IMR-90 (cell line): ENCODE results near the gene CRABP1. TPM values are rescaled to one million over a fixed set of nuclear protein-coding genes. Genes with fewer than 3 reads are reported as not detected.

ENCODE experiments used
- ATAC-seq: fragments of 200-7000 bp; cut with Tn5 transposase; 2 replicates; pipeline ENCODE4 v1.9.1; 2020; ENCODE audit warnings: low read depth, mild to moderate bottlenecking, moderate library complexity
- BruUV-seq: library from RNA; stranded (reverse); fragments of 400-500 nt; replicated peaks from 2 replicates; lab custom pipeline; 2021; lab: Mats Ljungman, UMichigan
- CTCF ChIA-PET: fragments of 300-600 bp; formaldehyde crosslinking; extraction: SDS; loops from one replicate; lab custom pipeline; 2021; ENCODE audit warnings: antibody characterized with exemption; lab: Yijun Ruan, JAX
- POLR2A ChIA-PET: fragments of 300-600 bp; sonication (Branson Sonifier 250); formaldehyde crosslinking; loops from one replicate; lab custom pipeline; 2022; ENCODE audit warnings: antibody characterized with exemption; ENCODE audit not compliant: unreplicated experiment; lab: Charles Lee
- DNase-seq: peaks from one replicate; pipeline ENCODE4 v3.0.0; 2013
- H2AFZ ChIP-seq: replicated peaks from 2 replicates; pipeline ENCODE3; 2013; ENCODE audit warnings: low read length, mild to moderate bottlenecking; ENCODE audit not compliant: poor library complexity
- H2AK5ac ChIP-seq: 2 replicates; pipeline ENCODE4 v1.6.1; 2013; ENCODE audit warnings: low read depth, low read length, inconsistent platforms
- H2AK9ac ChIP-seq: replicated peaks from 2 replicates; pipeline ENCODE3; 2013; ENCODE audit warnings: mild to moderate bottlenecking, low read depth, low read length, moderate library complexity; ENCODE audit not compliant: poor library complexity
- H2BK120ac ChIP-seq: 2 replicates; pipeline ENCODE4 v1.6.1; 2013; ENCODE audit warnings: low read depth, low read length, inconsistent platforms
- H2BK15ac ChIP-seq: 3 replicates; pipeline ENCODE4 v1.6.1; 2013; ENCODE audit warnings: low read depth, low read length, inconsistent platforms
- H2BK20ac ChIP-seq: 2 replicates; pipeline ENCODE4 v1.6.1; 2013; ENCODE audit warnings: low read depth, mild to moderate bottlenecking, inconsistent platforms, low read length, moderate library complexity
- H2BK5ac ChIP-seq: 2 replicates; pipeline ENCODE4 v1.6.1; 2013; ENCODE audit warnings: mild to moderate bottlenecking, low read depth, low read length, inconsistent platforms; ENCODE audit not compliant: poor library complexity, severe bottlenecking
- H3K14ac ChIP-seq: replicated peaks from 2 replicates; pipeline ENCODE4 v1.6.1; 2013; ENCODE audit warnings: low read depth, low read length, inconsistent platforms
- H3K18ac ChIP-seq: 2 replicates; pipeline ENCODE4 v1.6.1; 2013; ENCODE audit warnings: low read depth, low read length, control low read depth
- H3K23ac ChIP-seq: 2 replicates; pipeline ENCODE4 v1.6.1; 2013; ENCODE audit warnings: low read depth, low read length, inconsistent platforms
- H3K27ac ChIP-seq: 2 replicates; pipeline ENCODE4 v1.5.1; 2013; ENCODE audit warnings: mild to moderate bottlenecking, control low read depth, low read length; ENCODE audit not compliant: insufficient read depth
- H3K27me3 ChIP-seq: 2 replicates; pipeline ENCODE4 v1.6.1; 2013; ENCODE audit warnings: low read length; ENCODE audit not compliant: control insufficient read depth, insufficient read depth
- H3K36me3 ChIP-seq: 2 replicates; pipeline ENCODE4 v1.6.1; 2013; ENCODE audit warnings: low read length, mixed read lengths; ENCODE audit not compliant: control insufficient read depth, insufficient read depth
- H3K4ac ChIP-seq: 2 replicates; pipeline ENCODE4 v1.6.1; 2013; ENCODE audit warnings: low read depth, low read length, inconsistent platforms
- H3K4me1 ChIP-seq: 2 replicates; pipeline ENCODE4 v1.6.1; 2013; ENCODE audit warnings: low read length, mixed read lengths; ENCODE audit not compliant: control insufficient read depth, insufficient read depth
- H3K4me2 ChIP-seq: 2 replicates; pipeline ENCODE4 v1.6.1; 2013; ENCODE audit warnings: low read depth, mild to moderate bottlenecking, control low read depth, low read length, moderate library complexity
- H3K4me3 ChIP-seq: 2 replicates; pipeline ENCODE4 v1.5.1; 2013; ENCODE audit warnings: low read depth, mild to moderate bottlenecking, control low read depth, low read length, moderate library complexity; ENCODE audit not compliant: insufficient read depth
- H3K56ac ChIP-seq: 2 replicates; pipeline ENCODE4 v1.6.1; 2013; ENCODE audit warnings: low read length, inconsistent platforms; ENCODE audit not compliant: insufficient read depth; ENCODE audit errors: extremely low read depth
- H3K79me1 ChIP-seq, 2 experiments: 2 replicates each; pipeline ENCODE4 v1.6.1; 2013; ENCODE audit warnings: low read length in 2 of 2, inconsistent platforms in 1 of 2, low read depth in 1 of 2
- H3K9ac ChIP-seq: 2 replicates; pipeline ENCODE4 v1.6.1; 2013; ENCODE audit warnings: low read depth, low read length, control low read depth
- H3K9me1 ChIP-seq: 2 replicates; pipeline ENCODE4 v1.6.1; 2013; ENCODE audit warnings: low read length, inconsistent platforms; ENCODE audit not compliant: insufficient read depth
- H3K9me3 ChIP-seq: 2 replicates; pipeline ENCODE4 v1.6.1; 2013; ENCODE audit warnings: low read length; ENCODE audit not compliant: control insufficient read depth, insufficient read depth
- H4K20me1 ChIP-seq: 2 replicates; pipeline ENCODE4 v1.6.1; 2013; ENCODE audit warnings: low read length, inconsistent platforms; ENCODE audit not compliant: insufficient read depth
- H4K5ac ChIP-seq: 2 replicates; pipeline ENCODE4 v1.6.1; 2013; ENCODE audit warnings: mild to moderate bottlenecking, low read depth, low read length, control low read depth
- H4K8ac ChIP-seq, 2 experiments: 2 replicates each; pipeline ENCODE4 v1.6.1; 2013; ENCODE audit warnings: low read depth in 2 of 2, low read length in 2 of 2, control low read depth in 1 of 2, inconsistent platforms in 1 of 2
- H4K91ac ChIP-seq: 2 replicates; pipeline ENCODE4 v1.6.1; 2013; ENCODE audit warnings: low read depth, low read length, inconsistent platforms; ENCODE audit not compliant: insufficient read depth
- MAFK ChIP-seq: IDR thresholded peaks from 2 replicates; pipeline ENCODE4 v1.6.1; 2012; ENCODE audit warnings: low read depth, low read length, improper control_type of control experiment
- MAZ ChIP-seq: IDR thresholded peaks from 2 replicates; pipeline ENCODE4 v1.6.1; 2012; ENCODE audit warnings: low read depth, mild to moderate bottlenecking, low read length, improper control_type of control experiment, moderate library complexity, borderline replicate concordance
- MXI1 ChIP-seq: IDR thresholded peaks from 2 replicates; pipeline ENCODE4 v1.6.1; 2012; ENCODE audit warnings: low read depth, mild to moderate bottlenecking, low read length, moderate library complexity, borderline replicate concordance
- NFE2L2 ChIP-seq: fragments of 150-350 bp; IDR thresholded peaks from 2 replicates; pipeline ENCODE4 v1.6.1; 2016; ENCODE audit warnings: low read depth, mild to moderate bottlenecking, low read length
- WGBS, 2 experiments: methylation state at CpG; one replicate each; pipeline versions ENCODE4 v1.1.5 to v1.1.7; 2013; ENCODE audit warnings: missing lambda C conversion rate in 2 of 2; ENCODE audit not compliant: insufficient read length in 1 of 2; ENCODE audit errors: extremely low coverage in 2 of 2; 5-methylcytosine and 5-hydroxymethylcytosine counted together
- dilution Hi-C: fragments of 300-500 bp; cut with HindIII; formaldehyde crosslinking; loops from one replicate; pipeline ENCODE4 v1.14.3; 2018; ENCODE audit warnings: low sequenced_read_pairs; ENCODE audit not compliant: unreplicated experiment
- in situ Hi-C: fragments of 300-500 bp; cut with MboI; formaldehyde crosslinking; loops from 3 replicates; pipeline ENCODE4 v1.14.3; 2019; ENCODE audit warnings: low sequenced_read_pairs, inconsistent platforms, mixed read lengths
- intact Hi-C: fragments of 100-400 bp; cut with micrococcal nuclease; formaldehyde crosslinking; loops from 2 replicates; pipeline ENCODE4 v1.10.0; 2022
- polyA plus RNA-seq, 3 experiments: library from polyadenylated mRNA; depleted of rRNA; stranded (reverse); fragments of >200 nt; gene quantifications; 2 replicates each; pipeline ENCODE4 v1.2.3, GENCODE V29; 2012; ENCODE audit warnings: low replicate concordance in 1 of 3
- total RNA-seq: library from RNA; depleted of rRNA; stranded (reverse); fragments of >200 nt; gene quantifications from 2 replicates; pipeline ENCODE4 v1.2.3, GENCODE V29; 2012
- TF ChIP-seq, protein P1 (sequence below): fragments of 150-350 bp; IDR thresholded peaks from 2 replicates; pipeline ENCODE4 v1.6.1; 2017; ENCODE audit warnings: mild to moderate bottlenecking, antibody characterized with exemption, low read length, low read depth

The CRABP1 gene
- total and polyA plus RNA-seq, 2 of the 4 experiments (the other 2 are of a cell fraction) = not detected

DNA sequence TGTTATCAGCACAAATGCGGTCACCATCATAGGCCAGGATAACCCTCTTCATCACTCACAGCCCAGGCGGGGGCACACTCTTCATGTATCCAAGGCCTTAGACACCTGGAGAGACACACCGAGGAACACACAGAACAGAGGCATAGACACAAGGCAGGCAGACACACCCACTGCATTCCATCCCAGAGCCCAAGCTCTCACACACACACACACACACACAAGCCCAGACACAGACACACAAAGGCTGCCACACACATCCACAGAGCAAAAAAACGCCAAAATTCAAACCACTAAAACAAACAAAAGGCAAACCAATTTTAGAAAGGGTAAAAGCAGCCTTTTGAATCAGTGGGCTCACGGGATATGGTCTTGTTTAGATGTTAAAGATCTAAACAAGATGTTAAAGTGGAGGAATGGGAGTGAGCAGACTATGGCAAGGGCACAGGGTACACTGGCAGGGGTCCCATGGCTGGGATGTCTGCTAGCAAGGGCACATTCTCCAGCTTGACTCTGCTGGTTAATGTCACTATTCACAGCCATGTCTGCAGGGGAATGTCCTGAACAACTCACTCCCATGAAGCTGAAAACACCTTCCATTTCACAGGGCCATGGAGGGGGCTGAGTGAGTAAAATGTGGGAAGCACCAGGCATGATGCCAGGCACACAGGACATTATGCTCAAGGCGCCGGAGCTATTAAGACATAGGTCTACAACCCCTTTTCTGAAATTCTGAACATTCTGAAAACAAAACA, 14.9 kb upstream of the CRABP1 start:
- Histone ChIP-seq H2BK5ac (no peak overlapping the region), H3K9ac (no peak overlapping the region), H3K27me3 (peaks cover 19% of the 10 kb centered on the region; the same call in 1 of the 2 replicates), H3K79me1 (no peaks in the 10 kb centered on the region), H4K8ac (no peak overlapping the region), H3K27ac (no peak overlapping the region), H3K4me3 (no peak overlapping the region), H4K20me1 (no peaks in the 10 kb centered on the region), H3K23ac (no peak overlapping the region), H3K4me1 (peaks cover 4% of the 10 kb centered on the region; the same call in 1 of the 2 replicates), H3K56ac (no peak overlapping the region), H4K5ac (no peak overlapping the region), H4K91ac (no peak overlapping the region), H3K9me1 (peaks cover 14% of the 10 kb centered on the region), H2AK5ac (no peak overlapping the region), H3K14ac (no peak overlapping the region), H2BK120ac (no peak overlapping the region), H2AFZ (peak overlapping the region; percentile 70), H2BK20ac (no peak overlapping the region), H2AK9ac (no peak overlapping the region), H3K4ac (no peak overlapping the region), H3K36me3 (no peaks in the 10 kb centered on the region), H3K4me2 (no peak overlapping the region), H2BK15ac (no peak overlapping the region), H3K9me3 (no peaks in the 10 kb centered on the region), H3K18ac (no peak overlapping the region)
- no TSS peak for BruUV-seq
- WGBS, 2 experiments = 40% methylated on average over 1 of the region's 7 CpGs; no CpG with 5 or more reads in 1 of the 2 experiments
- TF ChIP-seq MXI1 = no peak
- no peak for TF ChIP-seq MAFK
- TF ChIP-seq, protein P1, sequence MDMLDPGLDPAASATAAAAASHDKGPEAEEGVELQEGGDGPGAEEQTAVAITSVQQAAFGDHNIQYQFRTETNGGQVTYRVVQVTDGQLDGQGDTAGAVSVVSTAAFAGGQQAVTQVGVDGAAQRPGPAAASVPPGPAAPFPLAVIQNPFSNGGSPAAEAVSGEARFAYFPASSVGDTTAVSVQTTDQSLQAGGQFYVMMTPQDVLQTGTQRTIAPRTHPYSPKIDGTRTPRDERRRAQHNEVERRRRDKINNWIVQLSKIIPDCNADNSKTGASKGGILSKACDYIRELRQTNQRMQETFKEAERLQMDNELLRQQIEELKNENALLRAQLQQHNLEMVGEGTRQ = no peak
- no peak for TF ChIP-seq NFE2L2
- no peak for TF ChIP-seq MAZ
- intact Hi-C loops = no loop called here
- ATAC-seq (0 out of 2 replicates have a peak, but pooled peaks have one; percentile 36), DNase-seq (peak; percentile 20)
- dilution Hi-C loops = no loop called here
- POLR2A ChIA-PET = no interaction called here
- CTCF ChIA-PET = no interaction called here
- in situ Hi-C loops = no loop called here
